Measurements from ENCODE around the gene ARHGEF7.
"Not testable (repeated sequence)": the region's sequence is repeated elsewhere in the genome, so short reads cannot be mapped to it uniquely, and the experiment has no call there.

The ARHGEF7 gene

GRCh38 chr13:111115061-111115964 lies at the start of gene ARHGEF7:
ARHGEF7 (plus strand) TSS chr13:111115310; CDS start chr13:111115527, 217 bp downstream.
- in situ Hi-C loops (cut with MboI; ENCODE audit: low sequenced_read_pairs): no loop called here

- in situ Hi-C loops (cut with MboI; ENCODE audit: low sequenced_read_pairs): loop anchor here (25.0 kb wide), 1 partner anchor 147 kb away; no protein-coding TSS in a partner anchor
Measured at GRCh38 chr13:111065698-111066097, 49.4 kb upstream of the ARHGEF7 start.

DNA sequence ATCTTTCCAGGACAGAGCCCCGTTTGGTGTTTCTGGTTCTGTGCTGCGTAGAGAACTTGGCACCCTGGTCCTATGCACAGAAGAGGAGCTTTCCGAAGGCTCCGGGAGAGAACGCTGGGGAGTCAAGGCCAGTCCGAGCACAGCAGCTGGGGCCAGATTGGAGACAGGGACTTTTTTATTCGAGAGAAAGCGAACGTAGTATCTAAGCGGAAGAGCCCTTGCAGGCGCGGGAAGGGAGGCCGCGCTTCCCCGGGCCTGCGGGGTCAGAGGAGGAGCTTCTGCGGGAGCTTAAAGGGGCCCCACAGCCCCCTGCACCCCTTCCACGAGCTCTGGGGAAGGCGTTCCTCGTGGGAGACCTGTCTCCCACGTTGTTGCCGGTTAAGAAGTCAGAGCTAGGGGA lies 48.6 kb upstream of the ARHGEF7 start:
- in situ Hi-C loops (cut with MboI; ENCODE audit: low sequenced_read_pairs): loop anchor here (25.0 kb wide), 1 partner anchor 146 kb away; no protein-coding TSS in a partner anchor

GRCh38 chr13:111068009-111068350 lies 47.1 kb upstream of the ARHGEF7 start:
- in situ Hi-C loops (cut with MboI; ENCODE audit: low sequenced_read_pairs): loop anchor here (25.0 kb wide), 1 partner anchor 144 kb away; no protein-coding TSS in a partner anchor

GRCh38 chr13:111071120-111071519 lies 44.0 kb upstream of the ARHGEF7 start:
- in situ Hi-C loops (cut with MboI; ENCODE audit: low sequenced_read_pairs): loop anchor here (25.0 kb wide), 1 partner anchor 141 kb away; no protein-coding TSS in a partner anchor

GRCh38 chr13:111071526-111071925 lies 43.6 kb upstream of the ARHGEF7 start:
- in situ Hi-C loops (cut with MboI; ENCODE audit: low sequenced_read_pairs): loop anchor here (25.0 kb wide), 1 partner anchor 141 kb away; no protein-coding TSS in a partner anchor

- in situ Hi-C loops (cut with MboI; ENCODE audit: low sequenced_read_pairs): loop anchor here (25.0 kb wide), 1 partner anchor 137 kb away; no protein-coding TSS in a partner anchor
Measured at GRCh38 chr13:111074826-111075225, 40.3 kb upstream of the ARHGEF7 start.

GRCh38 chr13:111076155-111077013 lies 38.7 kb upstream of the ARHGEF7 start:
- in situ Hi-C loops (cut with MboI; ENCODE audit: low sequenced_read_pairs): no loop called here

GRCh38 chr13:111079375-111079774 lies 35.7 kb upstream of the ARHGEF7 start:
- in situ Hi-C loops (cut with MboI; ENCODE audit: low sequenced_read_pairs): no loop called here

DNA sequence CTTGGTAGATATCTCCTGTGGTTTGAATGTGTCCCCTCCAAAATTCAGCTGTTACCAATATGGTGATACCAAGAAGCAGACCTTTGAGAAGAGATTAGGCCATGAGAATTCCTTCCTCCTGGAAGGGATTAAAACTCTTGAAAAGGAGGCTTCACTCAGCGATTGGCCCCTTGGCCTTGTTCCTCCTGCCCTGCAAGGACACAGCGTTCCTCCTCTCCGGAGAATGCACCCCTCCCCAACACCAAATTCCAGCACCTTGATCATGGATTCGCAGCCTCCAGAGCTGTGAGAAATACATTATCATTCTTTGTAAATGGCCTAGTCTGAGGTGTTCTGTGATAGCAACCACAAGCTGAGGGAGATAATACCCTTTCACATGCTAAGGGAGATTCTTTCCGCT lies 34.5 kb upstream of the ARHGEF7 start:
- in situ Hi-C loops (cut with MboI; ENCODE audit: low sequenced_read_pairs): no loop called here

- in situ Hi-C loops (cut with MboI; ENCODE audit: low sequenced_read_pairs): no loop called here
Measured at GRCh38 chr13:111082240-111082639, 32.9 kb upstream of the ARHGEF7 start.

DNA sequence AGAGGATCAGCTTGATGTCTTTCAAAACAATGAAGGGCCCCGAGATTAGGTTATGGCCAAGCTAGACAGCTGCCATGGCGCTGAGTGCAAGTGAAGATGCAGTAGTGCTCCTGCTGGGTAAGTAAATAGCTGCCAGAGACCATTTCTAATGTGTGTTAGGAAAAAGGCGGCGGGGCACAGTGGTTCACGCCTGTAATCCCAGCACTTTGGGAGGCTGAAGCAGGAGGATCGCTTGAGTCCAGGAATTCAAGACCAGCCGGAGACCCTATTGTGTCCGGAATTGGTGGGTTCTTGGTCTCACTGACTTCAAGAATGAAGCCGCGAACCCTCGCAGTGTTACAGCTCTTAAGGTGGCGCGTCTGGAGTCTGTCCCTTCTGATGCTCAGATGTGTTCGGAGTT lies 32.3 kb upstream of the ARHGEF7 start:
- in situ Hi-C loops (cut with MboI; ENCODE audit: low sequenced_read_pairs): not testable (repeated sequence)

DNA sequence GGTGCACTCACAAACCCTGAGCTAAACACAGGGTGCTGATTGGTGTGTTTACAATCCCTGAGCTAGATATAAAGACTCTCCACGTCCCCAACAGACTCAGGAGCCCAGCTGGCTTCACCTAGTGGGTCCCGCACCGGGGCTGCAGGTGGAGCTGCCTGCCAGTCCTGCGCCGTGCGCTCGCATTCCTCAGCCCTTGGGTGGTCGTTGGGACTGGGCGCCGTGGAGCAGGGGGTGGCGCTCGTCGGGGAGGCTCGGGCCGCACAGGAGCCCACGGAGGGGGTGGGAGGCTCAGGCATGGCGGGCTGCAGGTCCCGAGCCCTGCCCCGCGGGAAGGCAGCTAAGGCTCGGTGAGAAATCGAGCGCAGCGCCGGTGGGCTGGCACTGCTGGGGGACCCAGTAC lies 31.4 kb upstream of the ARHGEF7 start:
- in situ Hi-C loops (cut with MboI; ENCODE audit: low sequenced_read_pairs): not testable (repeated sequence)

GRCh38 chr13:111090169-111090568 lies 24.9 kb upstream of the ARHGEF7 start:
- in situ Hi-C loops (cut with MboI; ENCODE audit: low sequenced_read_pairs): no loop called here

DNA sequence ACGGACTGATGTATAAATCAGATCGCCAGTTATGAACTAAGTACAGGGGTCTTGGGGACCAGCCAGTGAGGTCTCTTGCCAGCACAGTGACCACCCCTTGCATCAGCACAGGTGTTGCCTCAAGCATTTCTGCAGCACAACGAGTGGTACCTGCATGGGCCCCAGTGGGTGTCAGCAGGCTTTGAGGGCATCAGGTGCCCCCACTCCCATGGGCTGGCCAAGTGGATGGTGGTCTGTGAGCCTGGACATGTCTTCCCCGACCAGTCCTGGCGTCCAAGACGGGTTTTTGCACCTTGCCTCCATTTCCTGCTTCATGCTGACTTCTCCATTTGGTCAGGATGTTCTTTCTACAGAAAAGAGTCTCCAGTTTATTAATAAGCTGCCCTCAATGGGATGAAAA lies 22.4 kb upstream of the ARHGEF7 start:
- in situ Hi-C loops (cut with MboI; ENCODE audit: low sequenced_read_pairs): no loop called here

DNA sequence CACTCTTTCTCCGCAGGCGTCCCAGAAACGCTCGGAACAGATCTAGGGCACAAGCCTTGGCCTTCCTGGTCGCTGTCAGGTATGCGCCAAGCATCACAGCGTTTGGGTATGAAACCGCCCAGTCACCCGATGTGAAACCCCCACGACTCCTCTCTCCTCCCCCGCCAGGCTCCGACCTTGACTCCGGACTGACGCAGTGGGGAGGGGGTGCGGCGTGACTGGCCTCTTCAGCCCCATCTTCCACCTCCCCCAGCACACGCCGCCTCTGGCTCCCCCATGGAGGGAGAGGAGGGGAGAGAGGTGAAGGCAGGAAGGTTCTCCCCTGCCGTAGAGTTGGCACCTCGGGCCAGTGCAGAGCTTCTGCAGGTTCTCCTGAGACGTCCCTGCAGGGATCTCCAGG lies 22.0 kb upstream of the ARHGEF7 start:
- in situ Hi-C loops (cut with MboI; ENCODE audit: low sequenced_read_pairs): no loop called here

- in situ Hi-C loops (cut with MboI; ENCODE audit: low sequenced_read_pairs): no loop called here
Measured at GRCh38 chr13:111093634-111094033, 21.5 kb upstream of the ARHGEF7 start.

GRCh38 chr13:111095031-111095840 lies 19.9 kb upstream of the ARHGEF7 start:
- in situ Hi-C loops (cut with MboI; ENCODE audit: low sequenced_read_pairs): no loop called here

DNA sequence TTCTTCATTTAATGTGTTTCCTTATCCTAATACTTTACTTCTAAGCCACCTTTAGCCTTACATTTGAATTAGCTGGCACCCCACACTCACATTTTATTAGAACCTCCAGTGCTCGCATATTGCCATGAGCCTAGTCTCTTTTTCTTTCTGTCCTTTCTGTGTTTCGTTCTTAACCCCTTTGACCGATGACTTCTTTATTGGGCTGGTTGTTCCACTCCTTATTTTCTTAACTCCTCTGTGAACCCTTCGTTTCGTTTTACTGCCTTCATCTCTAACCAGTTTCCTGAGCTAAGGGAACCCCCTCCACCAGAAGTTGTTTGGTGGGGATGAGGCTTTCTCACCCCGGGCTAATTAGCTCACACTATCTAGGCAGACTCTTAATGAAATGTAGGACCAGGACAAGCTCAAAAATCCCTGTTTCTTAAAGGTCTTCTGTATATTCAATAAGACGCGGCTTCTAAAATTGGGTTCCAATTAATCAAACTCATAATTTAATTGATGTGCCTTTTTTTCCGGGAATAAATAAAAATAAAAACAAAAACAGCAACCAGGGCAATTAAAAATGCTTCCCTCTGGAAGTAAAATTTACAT lies 19.1 kb upstream of the ARHGEF7 start:
- in situ Hi-C loops (cut with MboI; ENCODE audit: low sequenced_read_pairs): no loop called here

DNA sequence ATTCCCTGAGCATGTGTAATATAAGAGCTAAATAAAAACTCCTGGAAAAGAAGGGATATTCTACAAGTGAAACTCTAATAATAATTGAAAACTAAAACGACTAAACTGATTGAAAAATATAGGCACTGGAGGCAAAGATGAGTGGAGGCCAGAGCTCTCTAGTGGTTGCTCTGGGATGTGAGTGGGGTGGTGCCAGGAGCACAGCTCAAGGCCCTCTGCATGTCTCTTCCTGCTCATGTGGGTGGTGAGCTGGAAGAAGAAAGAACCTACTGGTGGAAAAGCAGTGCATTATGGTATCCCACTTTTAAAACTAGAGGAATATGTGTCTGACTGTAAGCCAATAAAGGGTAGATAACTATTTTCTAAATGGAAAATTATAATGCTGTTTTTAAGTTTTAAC lies 15.8 kb upstream of the ARHGEF7 start:
- in situ Hi-C loops (cut with MboI; ENCODE audit: low sequenced_read_pairs): no loop called here
